Measurements from ENCODE around the gene SLCO1A2.

SLCO1A2 gene

DNA sequence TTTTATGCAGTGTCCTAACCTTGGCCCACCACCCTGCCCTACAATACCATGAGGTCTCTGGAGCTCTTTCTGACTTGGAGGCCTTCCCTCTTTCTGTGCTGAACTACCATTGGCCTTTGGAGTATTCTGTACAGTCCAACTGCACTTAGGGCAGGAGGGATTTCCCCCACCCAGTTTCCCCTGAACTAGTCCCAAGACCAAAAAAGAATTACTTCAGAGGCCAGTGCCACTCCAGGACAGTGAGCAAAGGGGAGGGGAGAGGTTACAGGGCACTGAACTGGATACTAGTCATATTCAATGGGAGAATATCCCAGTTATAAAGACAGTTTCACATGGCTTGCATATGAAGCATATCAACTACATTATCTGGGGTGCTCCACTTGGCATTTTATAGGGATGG lies 6.1 kb downstream of the SLCO1A2 start:
- no peak for DNase-seq (ENCODE audit: low read depth in 2 of 2)

DNA sequence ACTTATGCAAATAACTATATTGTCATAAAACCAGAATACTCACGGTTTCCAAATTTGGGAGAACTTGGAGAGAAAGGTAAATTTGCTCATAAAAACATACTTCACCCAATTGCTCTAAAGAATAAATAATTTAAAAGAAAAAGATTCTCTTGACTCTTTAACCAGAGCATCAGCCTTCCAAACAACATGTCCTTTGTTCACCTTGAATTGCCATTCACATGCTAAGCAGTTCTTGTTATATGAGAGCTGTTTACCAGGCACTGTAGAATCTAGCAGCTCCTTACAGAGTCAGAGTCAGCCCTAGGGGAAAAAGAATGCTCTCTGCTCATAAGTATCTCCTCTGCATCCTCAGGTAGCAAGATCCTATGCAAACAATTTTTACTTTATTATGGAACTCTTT lies 10.2 kb downstream of the SLCO1A2 start:
- DNase-seq (ENCODE audit: low read depth in 2 of 2): no peak

DNA sequence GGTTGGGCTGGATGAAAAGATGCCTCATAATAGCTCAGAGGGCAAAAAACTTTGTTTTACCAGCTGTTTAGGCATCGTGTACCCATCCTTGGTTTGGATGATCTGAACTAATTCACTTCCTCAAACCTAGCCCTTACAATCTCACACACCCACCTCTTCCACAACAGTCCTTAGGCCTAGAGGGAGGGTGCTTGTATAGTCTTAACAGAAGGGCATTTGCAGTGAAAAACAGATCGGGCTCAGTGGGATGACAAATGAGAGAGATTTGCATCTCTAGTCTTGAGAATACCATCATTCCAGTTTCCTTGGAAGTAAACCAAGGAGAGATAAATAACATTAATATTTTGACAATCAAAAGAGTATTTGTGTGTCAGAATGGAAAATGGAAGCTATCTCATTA lies 11.0 kb downstream of the SLCO1A2 start:
- DNase-seq (ENCODE audit: low read depth in 2 of 2): no peak

DNA sequence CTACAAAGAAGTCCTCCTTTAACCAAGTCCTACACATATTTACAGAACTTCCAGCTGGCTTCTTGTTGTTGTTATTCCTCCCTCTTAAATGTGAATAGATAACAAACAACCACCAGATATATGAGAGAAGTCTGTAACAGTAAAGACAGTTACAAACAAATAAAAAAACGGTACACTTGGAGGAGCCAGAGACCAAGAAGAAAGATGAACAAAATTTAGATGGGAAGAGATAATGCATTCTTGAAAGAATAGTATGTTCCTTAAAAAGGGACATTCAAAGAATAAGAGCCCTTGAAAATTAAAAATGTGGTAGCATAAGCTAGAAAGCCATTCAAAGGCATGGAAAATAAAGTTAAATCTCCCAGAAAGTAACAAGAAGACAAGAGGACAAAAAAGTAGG lies 25.9 kb downstream of the SLCO1A2 start:
- no peak for DNase-seq (ENCODE audit: low read depth in 2 of 2)

DNA sequence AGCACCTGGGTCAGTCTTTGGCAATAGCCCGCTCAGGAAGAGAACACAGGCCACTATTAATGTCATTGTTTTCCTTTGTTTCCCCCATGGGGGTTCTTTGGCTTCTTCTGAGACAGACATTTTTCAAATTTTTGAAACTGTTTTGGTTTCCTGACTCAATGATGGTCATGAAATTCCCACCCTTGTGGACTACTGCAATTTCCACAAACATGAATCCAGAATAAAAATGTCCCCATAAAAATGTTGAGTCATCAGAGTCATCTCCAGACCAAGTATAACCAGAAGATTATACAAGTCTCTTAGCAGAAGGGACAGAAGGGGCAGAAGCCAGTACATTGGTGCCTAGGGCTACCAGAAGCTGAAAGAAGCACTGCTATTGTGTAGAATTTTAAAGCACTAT lies 29.1 kb downstream of the SLCO1A2 start:
- no peak for DNase-seq (ENCODE audit: low read depth in 2 of 2)

DNA sequence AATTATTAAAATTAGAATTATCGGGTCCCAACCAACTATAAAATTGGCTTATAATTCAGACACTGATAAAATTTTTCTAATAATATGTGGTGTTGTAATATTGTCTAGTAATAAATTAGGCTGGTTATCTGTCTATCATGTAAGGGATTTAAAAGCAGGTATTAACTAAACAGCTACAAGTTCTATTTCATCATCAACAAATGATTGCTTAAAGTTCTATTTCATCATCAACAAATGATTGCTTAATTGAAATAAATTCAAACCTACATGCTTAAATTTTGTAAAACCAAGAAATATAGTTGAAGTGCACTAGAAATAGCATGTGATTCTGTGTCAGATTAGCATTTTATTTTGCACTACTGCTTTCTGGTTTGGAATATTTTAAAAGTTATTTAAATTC lies 34.1 kb downstream of the SLCO1A2 start:
- no peak for DNase-seq (ENCODE audit: low read depth in 2 of 2)

DNA sequence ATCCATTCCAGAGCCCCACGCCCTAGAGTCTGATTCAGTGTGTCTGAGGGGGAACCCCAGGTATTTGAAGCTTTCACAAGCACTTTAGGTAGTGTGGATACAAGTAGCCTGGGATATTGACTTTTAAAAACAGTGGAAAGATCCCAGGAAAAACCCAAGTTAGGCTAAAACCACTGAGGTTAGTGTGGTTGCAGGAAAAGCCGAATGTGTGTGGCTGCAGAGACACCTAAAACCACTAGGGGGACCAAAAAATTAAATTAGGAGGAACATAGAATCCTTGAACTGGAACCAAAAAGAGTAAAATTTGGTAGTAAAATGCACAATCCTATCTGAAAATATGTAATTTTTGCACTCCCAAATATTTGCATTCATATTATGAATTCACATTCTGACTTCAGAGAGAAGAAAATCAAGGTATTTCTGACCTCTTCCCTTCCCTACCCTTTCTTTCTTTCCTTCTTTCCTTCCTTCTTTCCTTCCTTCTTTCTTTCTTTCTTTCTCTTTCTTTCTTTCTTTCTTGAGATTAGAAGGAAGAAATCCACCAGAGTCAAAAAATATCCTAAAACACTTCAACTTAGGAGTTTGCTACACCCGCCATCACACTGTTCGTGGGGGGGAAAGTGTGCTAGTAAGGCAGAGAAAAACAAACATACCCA lies 37.8 kb downstream of the SLCO1A2 start:
- DNase-seq (ENCODE audit: low read depth in 2 of 2): no peak

DNA sequence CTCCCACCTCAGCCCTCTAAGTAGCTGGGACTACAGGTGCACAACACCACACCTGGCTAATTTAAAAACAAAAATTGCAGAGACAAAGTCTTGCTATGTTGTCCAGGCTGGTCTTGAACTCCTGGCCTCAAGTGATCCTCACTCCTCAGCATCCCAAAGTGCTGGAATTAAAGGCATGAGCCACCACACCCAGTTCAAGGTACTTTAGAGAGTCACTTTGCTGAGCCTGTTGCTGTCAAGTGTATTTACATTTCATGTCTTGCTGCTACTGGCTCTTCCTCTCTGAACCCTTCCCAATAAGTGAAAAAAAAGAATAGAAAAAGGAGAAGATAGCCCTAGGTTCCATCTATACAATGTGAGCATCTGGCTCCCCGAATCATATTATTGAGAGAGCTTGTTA lies 38.4 kb downstream of the SLCO1A2 start:
- DNase-seq (ENCODE audit: low read depth in 2 of 2): no peak

DNA sequence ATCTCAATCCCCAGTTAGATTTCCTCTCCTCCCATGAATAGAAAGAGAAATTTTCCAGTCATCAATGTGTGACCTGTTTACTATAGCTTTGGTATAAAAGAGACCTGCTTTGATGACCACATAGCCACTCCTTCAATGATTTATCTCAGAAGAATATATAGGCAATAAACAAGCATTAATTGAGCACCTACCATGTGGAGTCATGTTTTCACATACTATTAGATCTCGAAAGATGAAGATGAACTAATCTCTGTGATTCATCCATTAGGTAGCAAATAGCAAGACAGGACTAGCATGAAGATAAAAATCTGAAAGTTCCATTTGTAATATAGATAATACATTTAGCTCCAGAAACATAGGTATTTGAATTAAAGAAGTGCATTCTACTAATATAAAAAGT lies 40.5 kb downstream of the SLCO1A2 start:
- DNase-seq (ENCODE audit: low read depth in 2 of 2): no peak

DNA sequence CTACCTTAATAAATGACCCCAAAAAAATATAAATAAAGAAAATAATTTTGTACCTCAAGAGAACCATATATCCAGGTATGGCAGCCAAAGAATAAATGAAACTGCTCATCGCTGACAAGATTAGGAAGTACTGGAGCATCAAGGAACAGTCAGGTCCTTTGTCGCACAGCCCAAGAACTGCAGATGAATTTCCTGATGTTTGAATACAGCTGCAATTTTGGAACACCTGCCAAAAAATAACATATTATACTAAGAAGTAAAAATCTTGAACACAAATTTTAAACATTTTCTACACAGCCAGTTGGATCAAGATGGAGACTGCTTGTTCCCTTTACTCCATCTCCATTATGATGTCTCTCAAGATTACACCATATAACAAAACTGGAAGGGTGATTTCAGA lies 42.6 kb downstream of the SLCO1A2 start:
- no peak for DNase-seq (ENCODE audit: low read depth in 2 of 2)

DNA sequence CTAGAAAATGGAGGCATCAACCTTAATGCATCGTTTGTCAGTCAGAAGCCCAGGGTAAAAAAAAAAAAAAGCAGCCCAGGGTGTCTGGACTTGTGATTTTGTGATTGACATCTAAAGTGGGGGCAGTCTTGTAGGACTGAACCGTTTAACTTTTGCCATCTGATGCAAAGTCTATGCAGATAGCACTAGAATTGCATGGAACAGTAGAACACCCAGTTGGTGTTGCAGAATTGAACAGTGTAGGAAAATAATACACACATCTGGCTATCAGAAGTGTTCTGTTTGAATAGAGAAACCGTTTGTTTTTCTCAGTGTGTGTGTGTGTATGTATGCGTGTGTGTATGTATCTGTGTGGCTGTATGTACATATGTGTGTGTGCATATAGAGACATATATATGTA lies 45.0 kb downstream of the SLCO1A2 start:
- no peak for DNase-seq (ENCODE audit: low read depth in 2 of 2)

DNA sequence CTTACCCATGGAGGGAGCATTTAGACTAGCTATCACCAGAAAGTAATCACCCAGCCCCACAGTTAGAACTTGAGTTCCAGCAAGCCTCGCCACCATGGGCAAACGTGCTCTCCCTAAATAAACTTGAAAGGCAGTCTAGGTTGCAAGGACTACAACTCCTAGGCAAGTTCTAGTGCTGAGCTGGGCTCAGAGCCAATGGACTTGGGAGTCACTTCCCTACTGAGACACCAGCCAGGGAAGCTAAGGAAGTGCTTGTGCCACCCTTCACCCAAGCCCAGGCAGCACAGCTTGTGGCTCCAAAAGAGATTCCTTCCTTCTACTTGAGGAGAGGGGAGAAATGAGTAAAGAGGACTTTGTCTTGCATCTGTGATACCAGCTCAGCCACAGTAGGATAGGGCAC lies 57.9 kb downstream of the SLCO1A2 start:
- DNase-seq (ENCODE audit: low read depth in 2 of 2): no peak

DNA sequence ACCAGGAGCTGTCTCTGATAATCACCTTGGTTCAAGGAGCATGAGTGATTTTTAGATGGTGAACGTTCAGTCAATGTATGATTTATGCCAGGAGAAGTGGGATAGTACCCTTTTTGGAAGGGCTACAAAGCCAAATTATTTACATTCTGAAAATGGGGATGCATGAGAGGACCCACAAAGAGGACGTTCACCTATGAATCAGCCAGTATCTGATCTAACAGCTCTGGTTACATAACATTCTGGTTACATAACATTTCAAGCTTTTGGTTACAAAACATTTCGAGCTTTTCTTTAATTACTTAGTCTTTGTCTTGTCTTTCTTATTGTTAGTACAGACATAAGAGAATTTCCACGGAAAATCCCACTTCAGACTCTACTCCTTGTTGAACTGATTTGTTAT lies 68.8 kb downstream of the SLCO1A2 start:
- no peak for DNase-seq (ENCODE audit: low read depth in 2 of 2)

DNA sequence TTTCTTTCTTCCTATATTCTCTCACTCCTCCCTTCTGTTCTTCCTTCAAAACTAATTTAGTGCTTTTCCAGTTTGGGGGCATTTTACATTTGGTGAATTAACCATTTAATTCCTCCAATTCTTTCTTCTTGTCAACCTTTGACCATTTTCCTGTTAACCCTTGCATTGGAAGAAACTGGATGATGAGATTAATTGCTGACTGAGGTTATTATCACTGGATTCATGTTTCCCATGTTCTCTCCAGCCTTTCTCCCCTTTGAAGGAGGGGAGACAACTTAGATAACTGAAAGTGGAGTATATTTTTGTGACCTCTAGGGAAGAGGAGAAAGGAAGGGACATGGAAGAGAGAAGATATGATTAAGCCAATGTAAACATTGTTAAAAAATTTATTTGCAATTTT lies 70.5 kb downstream of the SLCO1A2 start:
- DNase-seq (ENCODE audit: low read depth in 2 of 2): no peak

DNA sequence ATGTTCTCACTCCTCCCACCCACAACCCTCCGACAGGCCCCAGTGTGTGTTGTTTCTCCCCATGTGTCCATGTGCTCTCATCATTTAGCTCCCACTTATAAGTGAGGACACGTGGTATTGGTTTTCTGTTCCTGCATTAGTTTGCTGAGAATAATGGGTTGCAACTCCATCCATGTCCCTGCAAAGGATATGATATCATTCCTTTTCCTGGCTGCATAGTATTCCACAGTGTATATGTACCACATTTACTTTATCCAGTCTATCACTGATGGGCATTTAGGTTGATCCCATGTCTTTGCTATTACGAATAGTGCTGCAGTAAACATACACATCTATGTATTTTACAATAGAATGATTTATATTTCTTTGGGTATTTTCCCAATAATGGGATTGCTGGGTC lies 77.5 kb downstream of the SLCO1A2 start:
- no peak for DNase-seq (ENCODE audit: low read depth in 2 of 2)

DNA sequence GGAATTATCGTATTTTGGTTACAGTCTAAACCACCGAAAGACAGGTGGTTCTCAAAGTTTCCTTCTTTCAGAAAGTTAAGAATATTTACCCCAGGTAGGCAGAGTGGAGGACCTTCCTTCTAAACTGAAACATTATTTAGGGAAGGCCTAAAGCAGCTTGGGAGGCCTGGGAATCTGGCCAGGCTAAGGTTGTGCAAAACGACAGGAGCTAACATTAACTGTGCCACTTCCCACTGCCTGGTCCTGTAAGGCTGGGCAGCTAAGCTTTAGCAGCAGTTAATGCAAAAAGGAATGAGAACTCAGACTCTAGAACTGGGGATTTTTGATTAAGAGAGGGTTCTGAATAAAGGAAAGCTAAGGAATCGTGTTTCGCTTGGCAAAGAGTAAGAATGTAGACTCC lies 82.6 kb downstream of the SLCO1A2 start:
- DNase-seq (ENCODE audit: low read depth in 2 of 2): no peak

DNA sequence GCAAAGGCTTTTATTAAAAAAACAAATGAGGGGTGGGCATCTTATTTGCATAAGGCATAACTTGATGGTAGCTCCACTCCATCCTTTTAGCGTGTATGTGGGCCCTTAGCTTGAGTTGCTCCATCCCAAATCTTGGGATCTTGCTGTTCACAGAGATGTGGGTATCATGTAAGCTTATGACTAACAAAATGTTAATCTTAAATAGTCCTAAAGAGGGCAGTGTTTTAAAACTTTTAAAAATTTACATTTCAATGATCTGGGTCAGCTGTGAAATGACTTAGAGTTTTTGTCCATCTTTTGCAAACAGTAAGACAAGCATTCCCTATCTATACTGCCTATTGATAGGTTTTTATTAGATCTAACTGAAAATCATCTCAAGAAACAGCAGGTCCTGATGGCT lies 86.0 kb downstream of the SLCO1A2 start:
- DNase-seq (ENCODE audit: low read depth in 2 of 2): no peak

DNA sequence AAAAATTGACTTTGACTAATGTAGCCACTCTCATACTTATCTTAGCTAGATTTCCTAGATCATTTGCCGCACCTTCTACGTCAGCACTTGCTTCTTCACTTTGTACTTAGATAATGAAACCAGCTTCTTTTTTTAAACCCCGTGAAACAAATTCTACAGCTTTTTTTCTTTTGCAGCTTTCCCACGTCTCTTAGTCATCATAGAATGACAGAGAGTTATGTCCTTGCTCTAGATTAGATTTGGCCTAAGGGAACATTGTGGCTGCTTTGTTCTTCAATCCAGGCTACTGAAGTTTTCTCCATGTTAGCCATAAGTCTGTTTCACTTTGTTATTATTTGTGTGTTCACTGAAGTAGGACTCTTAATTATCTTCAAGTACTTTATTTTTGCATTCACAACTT lies 94.9 kb downstream of the SLCO1A2 start:
- DNase-seq (ENCODE audit: low read depth in 2 of 2): no peak

DNA sequence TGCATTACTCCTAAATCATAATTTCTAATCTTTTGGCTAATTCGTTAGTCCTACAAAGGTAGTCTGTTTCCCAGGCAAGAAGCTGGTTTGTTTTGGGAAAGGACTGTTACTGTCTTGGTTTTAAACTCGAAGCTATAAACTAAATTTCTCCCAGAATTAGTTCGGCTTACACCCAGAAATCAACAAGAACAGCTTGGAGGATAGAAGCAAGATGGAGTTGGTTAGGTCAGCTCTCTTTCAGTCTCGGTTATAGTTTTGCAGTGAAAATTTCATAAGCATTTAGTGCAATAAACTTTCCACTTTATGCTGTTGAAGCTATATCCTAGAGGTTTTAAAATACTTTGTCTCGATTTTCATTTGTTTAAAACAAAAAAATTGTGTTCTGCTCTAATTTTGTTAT lies 100.3 kb downstream of the SLCO1A2 start:
- no peak for DNase-seq (ENCODE audit: low read depth in 2 of 2)

DNA sequence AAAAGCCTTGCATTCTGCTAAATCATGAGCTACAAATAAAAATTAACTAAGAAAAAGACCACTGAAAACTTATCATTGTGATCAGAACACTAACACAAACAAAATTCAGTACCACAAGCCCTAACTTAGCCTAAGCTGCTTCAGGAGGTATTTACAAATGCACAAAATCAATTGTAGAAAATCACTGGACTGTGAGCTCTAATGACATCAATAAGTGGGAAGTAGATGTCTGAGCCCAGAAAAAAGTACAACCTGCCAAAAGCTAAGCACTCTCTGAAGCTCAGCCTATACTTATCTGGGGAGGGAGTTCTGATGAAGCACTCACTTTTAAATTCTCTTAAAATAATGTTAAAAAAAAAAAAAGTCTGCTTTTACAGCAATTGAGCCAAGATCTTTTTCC lies 110.8 kb downstream of the SLCO1A2 start:
- DNase-seq (ENCODE audit: low read depth in 2 of 2): no peak

DNA sequence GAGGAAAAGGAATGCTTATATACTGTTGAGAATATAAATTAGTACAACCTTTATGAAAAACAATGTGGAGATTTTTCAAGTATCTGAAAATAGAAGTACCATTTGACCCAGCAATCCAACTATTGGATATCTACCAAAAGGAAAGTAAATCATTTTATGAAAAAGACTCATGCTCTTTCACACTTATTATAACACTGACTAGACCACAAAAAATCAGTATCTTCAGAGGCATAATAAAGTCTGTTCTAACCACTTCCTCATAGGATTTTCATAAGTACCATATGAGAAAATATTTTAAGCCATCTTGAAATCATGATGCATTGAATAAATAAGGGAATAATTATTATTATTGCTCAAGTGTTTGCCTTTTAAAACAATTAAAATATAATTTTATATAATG lies 112.9 kb downstream of the SLCO1A2 start:
- DNase-seq (ENCODE audit: low read depth in 2 of 2): no peak

DNA sequence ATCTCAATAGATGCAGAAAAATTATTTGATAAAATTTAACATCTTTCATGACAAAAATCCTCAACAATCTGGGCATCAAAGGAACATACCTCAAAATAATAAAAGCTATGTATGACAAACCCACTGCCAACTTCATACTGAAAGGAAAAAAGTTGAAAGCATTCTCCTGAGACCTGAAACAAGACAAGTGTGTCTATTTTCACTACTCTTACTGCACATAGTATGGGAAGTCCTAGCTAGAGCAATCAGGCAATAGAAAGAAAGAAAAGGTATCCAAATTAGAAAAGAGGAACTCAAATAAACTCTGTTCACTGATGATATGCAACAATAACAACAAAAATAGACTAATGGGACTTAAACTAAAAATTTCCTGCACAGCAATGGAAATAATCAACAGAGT lies 113.6 kb downstream of the SLCO1A2 start:
- DNase-seq (ENCODE audit: low read depth in 2 of 2): no peak

DNA sequence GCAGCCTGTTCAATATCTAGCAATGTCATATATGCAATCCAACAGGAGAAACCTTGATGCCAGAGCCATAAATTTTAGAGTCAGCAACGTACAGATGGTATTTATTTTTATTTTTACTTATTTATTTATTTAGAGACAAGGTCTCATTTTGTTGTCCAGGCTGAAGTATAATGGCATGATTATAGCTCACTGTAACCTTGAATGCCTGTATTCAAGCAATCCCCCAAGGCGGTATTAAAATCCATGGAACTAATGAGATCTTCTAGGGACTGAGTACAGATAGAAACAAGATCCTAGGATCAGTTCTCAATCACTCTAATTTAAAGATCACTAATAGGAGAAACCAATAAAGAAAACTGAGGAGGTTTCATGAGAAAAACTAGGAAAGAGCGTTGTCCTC lies 114.5 kb downstream of the SLCO1A2 start:
- DNase-seq (ENCODE audit: low read depth in 2 of 2): no peak

DNA sequence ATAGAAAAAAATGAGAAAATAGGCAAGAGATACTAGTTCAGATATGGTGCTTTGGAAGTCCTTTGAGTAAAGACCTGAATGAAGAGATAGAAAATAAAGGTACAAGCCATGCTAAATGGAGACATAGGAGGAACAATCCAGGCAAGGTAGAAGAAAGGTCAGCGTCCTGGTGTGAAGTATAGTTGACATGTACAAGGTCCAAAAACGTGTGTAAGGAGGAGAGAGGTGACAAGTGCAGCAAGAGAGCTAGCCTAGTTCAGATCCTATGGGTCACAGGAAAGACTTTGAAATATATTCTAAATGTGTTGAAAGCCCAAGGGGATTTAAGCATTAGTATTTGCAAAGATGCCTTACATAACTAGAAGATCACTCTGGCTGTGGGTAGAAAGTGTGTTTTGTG lies 115.5 kb downstream of the SLCO1A2 start:
- no peak for DNase-seq (ENCODE audit: low read depth in 2 of 2)

Measured in stimulated activated CD4-positive, alpha-beta T cell treated with anti-CD3 and anti-CD28 coated beads, Interleukin-12 subunit alpha, Interleukin-12 subunit beta, amount 100 ng/mL, for 24 hours (primary cell).